HepG2 (cell line): ENCODE results near the gene ADGRL3. TPM values are rescaled to one million over a fixed set of nuclear protein-coding genes. Genes with fewer than 3 reads are reported as not detected.

ENCODE experiments used
- ATAC-seq: fragments of 200-7000 bp; cut with Tn5 transposase; 3 replicates; pipeline ENCODE4 v1.9.1; 2020; ENCODE audit warnings: mild to moderate bottlenecking, moderate library complexity
- BruUV-seq: library from RNA; stranded (reverse); fragments of 400-500 nt; replicated peaks from 2 replicates; lab custom pipeline; 2021; lab: Mats Ljungman, UMichigan
- CTCF ChIA-PET: fragments of 300-600 bp; formaldehyde crosslinking; extraction: SDS; loops from one replicate; lab custom pipeline; 2021; ENCODE audit warnings: low total read pairs, inconsistent platforms, low intra/inter-chr PET ratio; lab: Yijun Ruan, JAX
- POLR2A ChIA-PET: fragments of 350-600 bp; sonication (Branson Sonifier 250); formaldehyde crosslinking; loops from one replicate; lab custom pipeline; 2020; ENCODE audit warnings: antibody characterized with exemption, inconsistent platforms; lab: Yijun Ruan, JAX
- DNase-seq: peaks from one replicate; pipeline ENCODE4 v3.0.0-alpha.2; 2015; ENCODE audit warnings: low spot score
- FAIRE-seq: peaks from 3 replicates; lab custom pipeline; 2011; peaks lifted over from hg19 to GRCh38; lab: Jason Lieb, UNC
- H2AFZ ChIP-seq: one replicate; pipeline ENCODE4 v1.6.1; 2011; ENCODE audit warnings: low read length, inconsistent platforms
- H3K27ac ChIP-seq: fragments of 300-600 bp; 3 replicates; pipeline ENCODE4 v1.8.0; 2011; ENCODE audit warnings: mixed run types, mild to moderate bottlenecking, mixed read lengths, low read length, inconsistent platforms; ENCODE audit not compliant: insufficient read depth; ENCODE audit errors: extremely low read length
- H3K27me3 ChIP-seq, 2 experiments: fragments of 200-600 bp in 1 of 2; 2 replicates in 1 of 2; 3 replicates in 1 of 2; pipeline versions ENCODE4 v1.6.0 to v1.8.0; 2011; ENCODE audit warnings: low read length in 2 of 2, mild to moderate bottlenecking in 2 of 2, moderate library complexity in 2 of 2, inconsistent platforms in 1 of 2; ENCODE audit not compliant: insufficient read depth in 2 of 2, control insufficient read depth in 1 of 2
- H3K36me3 ChIP-seq, 2 experiments: fragments of 200-600 bp in 1 of 2; replicated peaks in 1 of 2; 2 replicates in 1 of 2; 3 replicates in 1 of 2; pipeline versions ENCODE4 v1.5.1 to v1.8.0; 2011; ENCODE audit warnings: low read length in 2 of 2, inconsistent platforms in 1 of 2; ENCODE audit not compliant: insufficient read depth in 2 of 2, control insufficient read depth in 1 of 2
- H3K4me1 ChIP-seq: 2 replicates; pipeline ENCODE4 v1.5.1; 2012; ENCODE audit warnings: low read length, inconsistent platforms; ENCODE audit not compliant: insufficient read depth
- H3K4me2 ChIP-seq: 2 replicates; pipeline ENCODE4 v1.6.0; 2011; ENCODE audit warnings: low read depth, low read length, inconsistent platforms
- H3K4me3 ChIP-seq, 3 experiments: fragments of 200-600 bp in 1 of 3; sonication (generic), shearing (Covaris generic) in 1 of 3; replicated peaks in 1 of 3; 2 replicates each; pipeline ENCODE4 v1.5.1; 2011 to 2016; ENCODE audit warnings: low read length in 3 of 3, inconsistent platforms in 2 of 3, low read depth in 2 of 3, mild to moderate bottlenecking in 2 of 3, control low read depth in 1 of 3, mixed read lengths in 1 of 3; ENCODE audit not compliant: insufficient read depth in 1 of 3
- H3K79me2 ChIP-seq: one replicate; pipeline ENCODE4 v1.6.1; 2011; ENCODE audit warnings: low read length, inconsistent platforms; ENCODE audit not compliant: insufficient read depth
- H3K9ac ChIP-seq: 2 replicates; pipeline ENCODE4 v1.6.0; 2011; ENCODE audit warnings: mild to moderate bottlenecking, low read depth, low read length, inconsistent platforms; ENCODE audit not compliant: insufficient read depth
- H3K9me3 ChIP-seq: 2 replicates; pipeline ENCODE4 v1.5.1; 2012; ENCODE audit warnings: mild to moderate bottlenecking, low read length
- H4K20me1 ChIP-seq: 2 replicates; pipeline ENCODE4 v1.6.0; 2011; ENCODE audit warnings: inconsistent platforms, mild to moderate bottlenecking, low read length, moderate library complexity; ENCODE audit not compliant: insufficient read depth
- CEBPB ChIP-seq: IDR thresholded peaks from 2 replicates; pipeline ENCODE4 v1.6.1; 2011; ENCODE audit warnings: low read depth, low read length, improper control_type of control experiment, borderline replicate concordance
- GABPB1 ChIP-seq: IDR thresholded peaks from 2 replicates; pipeline ENCODE4 v1.6.1; 2016; ENCODE audit warnings: mild to moderate bottlenecking, missing genetic modification reagents, moderate library complexity, missing compliant biosample characterization
- IRF9 ChIP-seq: sonication (generic); formaldehyde crosslinking; IDR thresholded peaks from 2 replicates; pipeline ENCODE4 v1.8.0; 2022; ENCODE audit warnings: missing genetic modification reagents, mild to moderate bottlenecking, borderline replicate concordance
- KDM5B ChIP-seq: sonication (generic); formaldehyde crosslinking; IDR thresholded peaks from 2 replicates; pipeline ENCODE4 v1.4.0; 2020; ENCODE audit warnings: missing genetic modification reagents, mild to moderate bottlenecking, borderline replicate concordance
- MED8 ChIP-seq: sonication (generic); formaldehyde crosslinking; IDR thresholded peaks from 2 replicates; pipeline ENCODE4 v1.8.1; 2023; ENCODE audit warnings: mild to moderate bottlenecking, missing genetic modification reagents; ENCODE audit not compliant: insufficient replicate concordance
- PTBP1 ChIP-seq: fragments of 200-400 bp; formaldehyde crosslinking; IDR thresholded peaks from 2 replicates; pipeline ENCODE4 v1.6.1; 2018; ENCODE audit warnings: low read length, low read depth; ENCODE audit not compliant: poor library complexity, severe bottlenecking
- SALL1 ChIP-seq: sonication (generic); formaldehyde crosslinking; IDR thresholded peaks from 2 replicates; pipeline ENCODE4 v1.8.0; 2022; ENCODE audit warnings: mild to moderate bottlenecking, missing genetic modification reagents
- UBTF ChIP-seq: sonication (generic); formaldehyde crosslinking; IDR thresholded peaks from 2 replicates; pipeline ENCODE4 v1.4.0; 2020; ENCODE audit warnings: mild to moderate bottlenecking, missing genetic modification reagents
- ZMYM4 ChIP-seq: sonication (generic); formaldehyde crosslinking; IDR thresholded peaks from 2 replicates; pipeline ENCODE4 v1.8.1; 2023; ENCODE audit warnings: mild to moderate bottlenecking, missing genetic modification reagents
- ZNF251 ChIP-seq: sonication (generic); formaldehyde crosslinking; IDR thresholded peaks from 2 replicates; pipeline ENCODE4 v1.9.0; 2021; ENCODE audit warnings: mild to moderate bottlenecking, missing genetic modification reagents
- ZNF501 ChIP-seq: sonication (generic); formaldehyde crosslinking; IDR thresholded peaks from 2 replicates; pipeline ENCODE4 v1.5.1; 2020; ENCODE audit warnings: mild to moderate bottlenecking, moderate library complexity, missing genetic modification reagents
- ZNF552 ChIP-seq: sonication (generic); formaldehyde crosslinking; IDR thresholded peaks from 2 replicates; pipeline ENCODE4 v1.9.0; 2022; ENCODE audit warnings: missing genetic modification reagents, mild to moderate bottlenecking, borderline replicate concordance
- ZNF574 ChIP-seq: sonication (generic); formaldehyde crosslinking; IDR thresholded peaks from 2 replicates; pipeline ENCODE4 v1.4.0; 2020; ENCODE audit warnings: missing genetic modification reagents
- ZNF768 ChIP-seq: sonication (generic); formaldehyde crosslinking; IDR thresholded peaks from 2 replicates; pipeline ENCODE4 v1.4.0; 2020; ENCODE audit warnings: missing genetic modification reagents
- WGBS: methylation state at CpG from one replicate; pipeline ENCODE4 v1.1.6; 2017; ENCODE audit warnings: low lambda C conversion rate; 5-methylcytosine and 5-hydroxymethylcytosine counted together
- in situ Hi-C: cut with HindIII; loops from 2 replicates; pipeline ENCODE4 v1.10.0; 2017; ENCODE audit warnings: low pct_unique_long_range_greater_than_20kb; ENCODE audit not compliant: extremely low pct_ligation_motif_present
- intact Hi-C: fragments of 100-400 bp; cut with micrococcal nuclease; formaldehyde crosslinking; loops from one replicate; pipeline ENCODE4 v1.10.0; 2022; ENCODE audit not compliant: unreplicated experiment
- polyA plus RNA-seq, 8 experiments: library from polyadenylated mRNA; depleted of rRNA in 3 of 8; stranded (reverse) in 7 of 8; unstranded in 1 of 8; fragments of >200 nt; fragmentation: Illumina TruSeq in 4 of 8; extraction: Trizol in 4 of 8; gene quantifications; 2 replicates each; pipeline versions ENCODE4 v1.2.1 to v1.2.3, GENCODE V29; 2011 to 2016; ENCODE audit warnings: low read depth in 4 of 8, missing spikeins in 1 of 8, mixed read lengths in 1 of 8; ENCODE audit not compliant: insufficient read depth in 1 of 8
- total RNA-seq, 5 experiments: library from RNA; depleted of rRNA; stranded (reverse); fragments of >200 nt; fragmentation: Illumina TruSeq; extraction: Trizol; gene quantifications; 2 replicates each; pipeline ENCODE4 v1.2.3, GENCODE V29; 2016; ENCODE audit warnings: low read depth in 1 of 5

Gene ADGRL3
- total and polyA plus RNA-seq, 2 of the 13 experiments (the other 11 are each of a cell fraction or from before 2014, with no cell fraction given) = 0.04 to 0.05 TPM

GRCh38 chr4:61517144-61517543, 317.0 kb downstream of the ADGRL3 start:
- POLR2A ChIA-PET = no interaction called here
- peak; percentile 60 for FAIRE-seq
- DNase-seq = peak; percentile 56
- no peak for TF ChIP-seq PTBP1
- peak; percentile 42; the same call in 1 of the 2 replicates for TF ChIP-seq UBTF (CRISPR knock-in tag)
- no peak for TF ChIP-seq ZNF251 (CRISPR knock-in tag)
- TF ChIP-seq SALL1 (CRISPR knock-in tag) = peak; percentile 31; the same call in 1 of the 2 replicates
- peak; percentile 59; the same call in 1 of the 2 replicates for TF ChIP-seq GABPB1 (CRISPR knock-in tag)
- TF ChIP-seq IRF9 (CRISPR knock-in tag) = 0 out of 2 replicates have a peak, but pooled peaks have one; percentile 31
- no peak for TF ChIP-seq ZNF552 (CRISPR knock-in tag)
- TF ChIP-seq KDM5B (CRISPR knock-in tag) = peak; percentile 21; the same call in 1 of the 2 replicates
- TF ChIP-seq ZNF768 (CRISPR knock-in tag) = peak; percentile 44; the same call in 1 of the 2 replicates
- peak; percentile 19; the same call in 1 of the 2 replicates for TF ChIP-seq ZNF501 (CRISPR knock-in tag)
- peak; percentile 83; the same call in 1 of the 2 replicates for TF ChIP-seq CEBPB
- no peak for TF ChIP-seq MED8
- TF ChIP-seq ZNF574 (CRISPR knock-in tag) = 0 out of 2 replicates have a peak, but pooled peaks have one; percentile 34
- peak; percentile 56; the same call in 1 of the 2 replicates for TF ChIP-seq ZMYM4 (CRISPR knock-in tag)

More at GRCh38 chr4:61517144-61517543, 317.0 kb downstream of the ADGRL3 start:
- H3K4me3 ChIP-seq = no peak overlapping the region
- CTCF ChIA-PET = no interaction called here
- H3K4me1 ChIP-seq = no peaks in the 10 kb centered on the region
- no peak overlapping the region for H3K9ac ChIP-seq
- H3K4me2 ChIP-seq = peak overlapping the region; percentile 23; the same call in 1 of the 2 replicates
- no peaks in the 10 kb centered on the region for H3K36me3 ChIP-seq
- peak; percentile 100 for ATAC-seq
- 2% methylated on average over 9 of the region's 20 CpGs for WGBS
- H2AFZ ChIP-seq = no peak overlapping the region
- no peaks in the 10 kb centered on the region for H4K20me1 ChIP-seq
- H3K27me3 ChIP-seq = no peaks in the 10 kb centered on the region
- no peaks in the 10 kb centered on the region for H3K9me3 ChIP-seq
- no TSS peak for BruUV-seq
- no peaks in the 10 kb centered on the region for H3K79me2 ChIP-seq
- H3K27ac ChIP-seq = no peak overlapping the region
- in situ Hi-C loops = no loop called here
- intact Hi-C loops = loop anchor here (1.0 to 5.0 kb wide), 3 partner anchors 39 to 1190 kb away; no protein-coding TSS in a partner anchor
